MM.1S (cell line): ENCODE measurements around the gene EFNA3.

Experiments used
- DNase-seq: peaks from one replicate; pipeline ENCODE4 v3.0.0-alpha.2; 2015
- H2AFZ ChIP-seq: fragments of 300-600 bp; sonication (generic); 2 replicates; pipeline ENCODE4 v1.6.0; 2016; ENCODE audit warnings: antibody characterized with exemption, low read length
- H3F3A ChIP-seq: fragments of 300-600 bp; sonication (generic); 2 replicates; pipeline ENCODE4 v1.6.1; 2016; ENCODE audit warnings: mild to moderate bottlenecking, antibody characterized with exemption, low read length, moderate library complexity, mixed read lengths; ENCODE audit not compliant: insufficient read depth
- H3K27ac ChIP-seq: fragments of 300-600 bp; sonication (generic); 2 replicates; pipeline ENCODE4 v1.5.1; 2016; ENCODE audit warnings: mild to moderate bottlenecking, low read length
- H3K27me3 ChIP-seq: fragments of 300-600 bp; sonication (generic); replicated peaks from 2 replicates; pipeline ENCODE4 v1.6.0; 2016; ENCODE audit warnings: low read length; ENCODE audit not compliant: insufficient read depth
- H3K36me3 ChIP-seq: fragments of 300-600 bp; sonication (generic); replicated peaks from 2 replicates; pipeline ENCODE4 v1.6.1; 2016; ENCODE audit warnings: mild to moderate bottlenecking, low read length, mixed read lengths; ENCODE audit not compliant: insufficient read depth
- H3K4me1 ChIP-seq: fragments of 300-600 bp; sonication (generic); 2 replicates; pipeline ENCODE4 v1.6.1; 2016; ENCODE audit warnings: low read length, mixed read lengths
- H3K4me2 ChIP-seq: fragments of 300-600 bp; sonication (generic); 2 replicates; pipeline ENCODE4 v1.6.0; 2016; ENCODE audit warnings: low read depth, low read length
- H3K4me3 ChIP-seq: fragments of 300-600 bp; sonication (generic); 2 replicates; pipeline ENCODE4 v1.5.1; 2016; ENCODE audit warnings: low read length, mixed read lengths
- H3K79me2 ChIP-seq: fragments of 300-600 bp; sonication (generic); 2 replicates; pipeline ENCODE4 v1.6.1; 2016; ENCODE audit warnings: mixed run types, low read length, mixed read lengths
- H3K9ac ChIP-seq: fragments of 300-600 bp; sonication (generic); 2 replicates; pipeline ENCODE4 v1.6.1; 2016; ENCODE audit warnings: low read length, mixed read lengths
- H3K9me2 ChIP-seq: fragments of 300-600 bp; sonication (generic); replicated peaks from 2 replicates; pipeline ENCODE4 v1.6.1; 2016; ENCODE audit warnings: mild to moderate bottlenecking, low read length, mixed read lengths; ENCODE audit not compliant: insufficient read depth
- H3K9me3 ChIP-seq: fragments of 300-600 bp; sonication (generic); replicated peaks from 2 replicates; pipeline ENCODE4 v1.6.1; 2016; ENCODE audit warnings: mild to moderate bottlenecking, low read length, mixed read lengths; ENCODE audit not compliant: insufficient read depth
- H4K20me1 ChIP-seq: fragments of 300-600 bp; sonication (generic); 2 replicates; pipeline ENCODE4 v1.6.1; 2016; ENCODE audit warnings: mild to moderate bottlenecking, low read length, moderate library complexity, mixed read lengths; ENCODE audit not compliant: insufficient read depth
- EZH2 ChIP-seq: fragments of 300-600 bp; sonication (generic); optimal IDR thresholded peaks from 2 replicates; pipeline ENCODE3; 2017; ENCODE audit warnings: low read depth, mild to moderate bottlenecking, antibody characterized with exemption, low read length, mixed read lengths
- EZH2phosphoT487 ChIP-seq: fragments of 300-600 bp; sonication (generic); IDR thresholded peaks from 2 replicates; pipeline ENCODE4 v1.6.1; 2018; ENCODE audit warnings: antibody characterized with exemption, low read length
- TF ChIP-seq, protein P1 (sequence below): fragments of 300-600 bp; sonication (generic); IDR thresholded peaks from 2 replicates; pipeline ENCODE4 v1.5.1; 2016; ENCODE audit warnings: antibody characterized with exemption, low read length, mixed read lengths

Gene EFNA3

DNA sequence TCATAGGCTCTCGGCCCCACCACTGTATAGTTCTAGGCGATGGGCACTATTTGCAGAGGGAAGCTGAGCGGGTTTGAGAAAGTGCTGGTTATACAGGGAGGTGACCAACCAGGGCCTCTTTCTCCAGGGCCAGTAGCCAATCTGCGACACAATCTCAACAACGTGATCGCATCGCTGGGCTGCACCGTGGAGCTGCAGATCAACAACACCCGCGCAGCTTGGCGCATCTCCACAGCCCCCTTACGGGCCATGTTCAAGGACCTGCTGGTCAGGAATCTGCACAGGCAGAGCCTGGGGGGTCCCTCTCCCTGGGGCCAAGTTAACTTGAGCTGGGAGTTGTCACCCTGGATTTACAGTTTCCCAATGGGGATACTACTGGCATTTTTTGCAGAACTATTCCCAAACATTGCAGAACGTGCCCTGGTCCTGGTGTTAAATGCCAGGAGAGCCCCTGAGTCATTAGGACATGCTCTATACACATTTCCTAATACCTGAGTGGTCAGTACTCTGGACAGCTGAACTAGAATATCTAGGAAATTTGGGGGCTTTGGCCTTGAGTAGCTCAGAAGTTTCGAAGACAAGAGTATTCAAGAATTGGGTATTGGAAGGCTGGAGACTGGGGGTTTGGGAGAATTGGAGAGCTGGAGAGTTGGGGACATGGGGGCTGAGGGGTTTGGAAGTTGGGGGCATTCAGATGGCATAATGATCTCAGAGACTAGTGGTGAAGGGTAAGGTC lies 38.1 kb upstream of the EFNA3 start:
- TF ChIP-seq, protein P1, sequence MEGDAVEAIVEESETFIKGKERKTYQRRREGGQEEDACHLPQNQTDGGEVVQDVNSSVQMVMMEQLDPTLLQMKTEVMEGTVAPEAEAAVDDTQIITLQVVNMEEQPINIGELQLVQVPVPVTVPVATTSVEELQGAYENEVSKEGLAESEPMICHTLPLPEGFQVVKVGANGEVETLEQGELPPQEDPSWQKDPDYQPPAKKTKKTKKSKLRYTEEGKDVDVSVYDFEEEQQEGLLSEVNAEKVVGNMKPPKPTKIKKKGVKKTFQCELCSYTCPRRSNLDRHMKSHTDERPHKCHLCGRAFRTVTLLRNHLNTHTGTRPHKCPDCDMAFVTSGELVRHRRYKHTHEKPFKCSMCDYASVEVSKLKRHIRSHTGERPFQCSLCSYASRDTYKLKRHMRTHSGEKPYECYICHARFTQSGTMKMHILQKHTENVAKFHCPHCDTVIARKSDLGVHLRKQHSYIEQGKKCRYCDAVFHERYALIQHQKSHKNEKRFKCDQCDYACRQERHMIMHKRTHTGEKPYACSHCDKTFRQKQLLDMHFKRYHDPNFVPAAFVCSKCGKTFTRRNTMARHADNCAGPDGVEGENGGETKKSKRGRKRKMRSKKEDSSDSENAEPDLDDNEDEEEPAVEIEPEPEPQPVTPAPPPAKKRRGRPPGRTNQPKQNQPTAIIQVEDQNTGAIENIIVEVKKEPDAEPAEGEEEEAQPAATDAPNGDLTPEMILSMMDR: no peak
- TF ChIP-seq EZH2phosphoT487: no peak
- TF ChIP-seq EZH2: no peak
- H2AFZ ChIP-seq: no peak overlapping the region
- H3K9me2 ChIP-seq: no peaks in the 10 kb centered on the region
- no peaks in the 10 kb centered on the region for H3K9me3 ChIP-seq
- H3K4me3 ChIP-seq: no peak overlapping the region
- no peak overlapping the region for H3K9ac ChIP-seq
- peaks cover 10% of the 10 kb centered on the region for H3F3A ChIP-seq
- no peak overlapping the region for H3K4me2 ChIP-seq
- no peaks in the 10 kb centered on the region for H3K79me2 ChIP-seq
- H3K36me3 ChIP-seq: no peaks in the 10 kb centered on the region
- peaks cover 39% of the 10 kb centered on the region for H3K4me1 ChIP-seq
- H4K20me1 ChIP-seq: no peaks in the 10 kb centered on the region
- DNase-seq: no peak
- no peak overlapping the region for H3K27ac ChIP-seq
- H3K27me3 ChIP-seq: no peaks in the 10 kb centered on the region

- Histone ChIP-seq H3K4me3 (no peak overlapping the region), H3K4me2 (no peak overlapping the region), H3K79me2 (no peaks in the 10 kb centered on the region), H3K9me3 (no peaks in the 10 kb centered on the region), H4K20me1 (no peaks in the 10 kb centered on the region), H3K27me3 (no peaks in the 10 kb centered on the region), H3K9me2 (no peaks in the 10 kb centered on the region), H3F3A (peaks cover 10% of the 10 kb centered on the region), H3K27ac (no peak overlapping the region), H3K36me3 (no peaks in the 10 kb centered on the region), H3K4me1 (peaks cover 39% of the 10 kb centered on the region), H2AFZ (no peak overlapping the region), H3K9ac (no peak overlapping the region)
- DNase-seq: no peak
- no peak for TF ChIP-seq EZH2
- TF ChIP-seq, protein P1: no peak
- no peak for TF ChIP-seq EZH2phosphoT487
Observed at GRCh38 chr1:155042789-155043188, 35.8 kb upstream of the EFNA3 start.

DNA sequence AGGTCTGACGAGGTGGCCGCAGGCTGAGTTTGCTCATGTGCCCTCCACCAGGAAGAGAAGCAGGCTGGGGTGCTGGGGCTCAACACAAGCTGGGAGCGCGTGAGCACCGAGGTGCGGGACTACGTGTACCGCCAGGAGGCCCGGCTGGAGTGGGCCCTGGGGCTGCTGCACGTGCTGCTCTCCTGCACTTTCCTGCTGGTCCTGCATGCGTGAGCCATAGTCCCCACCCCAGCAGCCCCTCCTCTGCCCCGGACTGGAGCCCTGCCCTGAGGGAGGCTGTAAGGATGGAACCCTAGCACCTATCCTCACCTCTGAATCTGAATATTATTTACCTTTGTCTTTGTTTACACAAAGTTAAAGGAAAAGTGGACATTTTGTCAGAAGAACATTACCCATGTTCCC lies 35.3 kb upstream of the EFNA3 start:
- Histone ChIP-seq H2AFZ (peak overlapping the region; percentile 75), H3K27ac (no peak overlapping the region), H3K9me2 (no peaks in the 10 kb centered on the region), H3F3A (peaks cover 10% of the 10 kb centered on the region), H3K4me1 (peaks cover 36% of the 10 kb centered on the region), H3K36me3 (no peaks in the 10 kb centered on the region), H3K9me3 (no peaks in the 10 kb centered on the region), H4K20me1 (no peaks in the 10 kb centered on the region), H3K4me3 (no peak overlapping the region), H3K4me2 (peak overlapping the region; percentile 64), H3K9ac (no peak overlapping the region), H3K27me3 (no peaks in the 10 kb centered on the region), H3K79me2 (no peaks in the 10 kb centered on the region)
- no peak for DNase-seq
- no peak for TF ChIP-seq EZH2
- no peak for TF ChIP-seq EZH2phosphoT487
- TF ChIP-seq, protein P1: no peak
